Renal pelvis (tissue), 4 donors: Measurements from ENCODE around the gene SLC35F3. TPM values are rescaled to one million over a fixed set of nuclear protein-coding genes. Genes with fewer than 3 reads are reported as not detected.
"Not testable (repeated sequence)": the region's sequence is repeated elsewhere in the genome, so short reads cannot be mapped to it uniquely, and the experiment has no call there.

Experiments
- DNase-seq: peaks from one replicate; pipeline ENCODE4 v3.0.0-alpha.2; 2013
- polyA plus RNA-seq, 3 donors: library from polyadenylated mRNA; unstranded; fragments of 120-200 nt; gene quantifications; one replicate each; pipeline ENCODE4 v1.2.1, GENCODE V29; 2013; ENCODE audit not compliant: insufficient read length in 3 of 3

The SLC35F3 gene
- polyA plus RNA-seq, 3 donors: 0.31 to 0.51 (median 0.49) TPM

- DNase-seq: no peak
These were observed 198.7 kb downstream of the SLC35F3 start for GRCh38 chr1:234103198-234103597.

- DNase-seq: no peak
These were observed 201.6 kb downstream of the SLC35F3 start for GRCh38 chr1:234106032-234106431.

- DNase-seq: no peak
These were observed 203.0 kb downstream of the SLC35F3 start for GRCh38 chr1:234107416-234108021.

DNA sequence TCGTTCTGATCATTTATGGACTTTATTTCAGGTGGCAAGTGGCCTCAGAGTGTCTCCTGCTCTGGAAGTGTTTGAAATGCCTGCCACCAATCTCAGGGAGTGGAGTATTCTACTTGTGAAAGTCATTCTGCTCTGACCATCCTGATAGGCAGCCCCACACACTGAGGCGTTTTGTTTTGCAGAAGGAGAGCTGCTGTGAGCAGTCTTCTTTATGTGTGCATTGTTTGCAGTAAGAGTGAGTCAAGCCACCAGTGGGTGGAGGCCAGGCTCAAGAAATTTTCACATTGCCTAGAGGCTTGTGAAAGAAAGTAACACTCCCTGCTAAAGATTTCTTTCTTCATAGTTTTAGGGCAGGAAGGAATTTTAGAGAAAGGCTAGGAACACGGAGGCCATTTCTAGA is 204.4 kb downstream of the SLC35F3 start:
- DNase-seq: no peak

GRCh38 chr1:234109840-234110239 is 205.4 kb downstream of the SLC35F3 start:
- DNase-seq: no peak

- DNase-seq: peak; percentile 51
These were observed 207.1 kb downstream of the SLC35F3 start for GRCh38 chr1:234111458-234112142.

DNA sequence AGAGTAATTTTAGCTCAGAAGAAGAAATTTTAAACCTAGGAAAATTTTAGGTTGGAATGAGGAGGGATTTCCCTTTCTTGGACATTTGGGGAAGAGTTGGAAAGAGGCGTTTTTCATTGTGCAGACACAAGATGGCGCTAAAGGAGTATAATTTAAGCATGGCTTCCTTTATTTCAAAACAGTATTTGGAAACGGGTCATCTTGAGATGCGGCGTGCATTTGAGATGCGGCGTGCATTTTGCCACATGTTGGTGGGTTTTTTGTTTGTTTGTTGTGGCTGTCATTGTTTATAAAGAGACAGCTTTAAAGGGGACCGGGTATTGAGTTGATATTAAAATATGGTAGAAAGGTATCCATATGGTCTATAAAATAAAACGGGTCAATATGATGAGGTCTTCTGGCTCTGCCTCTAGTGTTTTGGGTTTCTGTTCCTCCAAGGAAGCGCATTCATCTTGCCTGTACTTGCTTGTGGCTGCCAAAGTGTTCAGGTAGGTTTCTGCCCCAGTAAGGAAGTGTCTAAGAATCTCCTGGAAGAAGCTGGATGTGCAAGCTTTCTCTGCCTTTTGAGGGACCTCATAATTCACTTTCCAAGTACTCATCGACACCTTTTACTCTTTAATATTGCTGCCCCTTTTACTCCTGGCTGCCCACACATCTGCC is 210.3 kb downstream of the SLC35F3 start:
- peak; percentile 40 for DNase-seq

DNA sequence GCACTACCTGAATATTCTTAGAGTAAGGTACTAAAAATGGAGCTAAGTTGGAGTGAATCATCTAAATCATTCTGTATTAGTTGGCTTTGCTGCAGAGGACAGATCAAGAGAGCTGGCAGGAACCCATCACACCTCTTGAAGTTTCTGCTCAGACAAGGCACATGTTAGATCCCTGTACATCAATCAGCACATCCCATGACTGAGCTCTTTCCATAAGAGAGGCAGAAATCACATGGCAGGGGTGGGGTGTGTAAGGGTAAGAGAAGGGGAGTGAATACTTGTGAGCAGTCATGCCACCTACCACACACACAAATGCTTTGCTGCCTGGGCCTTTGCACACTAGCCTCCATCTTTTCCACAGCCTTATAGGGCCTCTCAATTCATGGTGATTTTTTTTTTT is 214.4 kb downstream of the SLC35F3 start:
- no peak for DNase-seq

DNA sequence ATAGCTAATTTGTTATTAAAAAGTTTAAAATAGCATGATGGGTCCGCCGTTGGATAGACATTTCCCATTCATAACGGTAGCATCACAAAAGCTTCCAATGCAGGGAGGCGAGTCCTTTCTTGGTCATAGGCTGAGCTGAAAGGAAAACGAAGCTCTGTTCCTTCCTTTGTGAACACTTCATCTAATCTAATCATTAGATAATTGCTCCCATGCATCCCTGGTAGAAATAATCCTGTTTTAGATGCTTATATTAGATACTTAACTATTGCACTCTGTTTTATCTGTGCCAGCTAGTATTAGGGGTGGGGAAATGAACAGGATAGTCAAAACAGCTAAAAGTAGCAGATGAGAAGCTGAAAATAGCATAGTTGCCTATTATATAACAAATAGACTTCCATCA is 215.0 kb downstream of the SLC35F3 start:
- no peak for DNase-seq

- no peak for DNase-seq
These were observed 216.0 kb downstream of the SLC35F3 start for GRCh38 chr1:234120327-234120944.

GRCh38 chr1:234121659-234122058 is 217.2 kb downstream of the SLC35F3 start:
- not testable (repeated sequence) for DNase-seq

DNA sequence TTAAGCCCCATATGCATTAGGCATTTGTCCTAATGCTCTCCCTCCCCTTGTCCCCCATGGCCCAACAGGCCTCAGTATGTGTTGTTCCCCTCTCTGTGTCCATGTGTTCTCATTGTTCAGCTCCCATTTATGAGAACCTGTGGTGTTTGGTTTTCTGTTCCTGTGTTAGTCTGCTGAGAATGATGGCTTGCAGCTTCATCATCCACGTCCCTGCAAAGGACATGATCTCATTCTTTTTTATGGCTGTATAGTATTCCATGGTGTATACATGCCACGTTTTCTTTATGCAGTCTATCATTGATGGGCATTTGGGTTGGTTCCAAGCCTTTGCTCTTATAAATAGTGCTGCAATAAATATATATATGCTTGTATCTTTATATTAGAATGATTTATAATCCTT is 218.1 kb downstream of the SLC35F3 start:
- not testable (repeated sequence) for DNase-seq

GRCh38 chr1:234123867-234124266 is 219.4 kb downstream of the SLC35F3 start:
- DNase-seq: peak; percentile 9

GRCh38 chr1:234125283-234125682 is 220.8 kb downstream of the SLC35F3 start:
- peak; percentile 35 for DNase-seq

DNA sequence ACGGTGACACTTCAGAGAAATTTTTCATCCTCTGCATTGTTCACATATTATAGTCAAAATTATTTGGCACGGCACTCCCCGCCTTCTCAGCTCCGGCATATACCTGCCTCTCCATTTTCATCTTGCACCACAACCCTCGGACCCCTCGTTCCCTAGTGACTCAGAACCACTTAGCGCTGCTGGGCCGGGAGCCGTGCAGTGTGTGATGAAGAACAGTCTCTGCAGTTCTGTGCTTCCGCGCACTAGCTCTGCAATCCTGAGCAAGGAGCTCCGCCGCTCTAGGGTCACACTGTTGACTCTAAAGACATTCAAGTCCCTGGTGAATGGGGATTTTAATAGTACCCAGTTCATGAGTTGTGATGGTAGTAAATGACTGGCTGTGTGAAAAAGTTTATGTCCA is 221.2 kb downstream of the SLC35F3 start:
- DNase-seq: no peak

DNA sequence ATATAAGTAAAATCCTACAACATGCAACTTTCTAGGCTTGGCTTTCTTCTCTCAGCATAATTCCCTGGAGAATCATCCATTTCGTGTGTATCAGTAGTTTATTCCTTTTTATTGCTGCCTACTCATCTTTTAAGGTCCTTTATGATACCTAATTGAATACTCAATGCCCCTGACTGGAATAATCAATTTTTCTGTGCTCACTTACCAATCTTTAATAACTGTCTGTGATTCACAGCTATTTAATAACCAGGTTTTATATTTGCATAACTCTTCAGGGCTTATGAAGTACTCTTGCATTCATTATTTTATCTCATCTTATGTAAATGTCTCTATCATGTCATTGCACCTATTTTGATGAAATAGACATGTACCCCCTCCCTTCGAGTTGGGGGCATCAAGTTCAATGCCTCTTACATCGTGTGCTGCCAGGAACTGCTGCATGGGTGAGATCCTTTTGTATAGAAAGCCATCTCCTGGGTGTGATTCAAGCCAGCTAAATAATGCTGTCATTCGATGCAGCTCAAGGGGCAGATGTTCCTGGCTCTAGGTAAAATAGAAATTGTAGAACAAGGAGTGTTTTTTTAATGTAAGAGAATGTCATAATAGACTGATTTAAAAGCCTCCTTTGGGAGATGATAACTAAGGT is 222.7 kb downstream of the SLC35F3 start:
- no peak for DNase-seq

- DNase-seq: no peak
These were observed 228.3 kb downstream of the SLC35F3 start for GRCh38 chr1:234132795-234133194.

GRCh38 chr1:234134878-234135277 is 230.4 kb downstream of the SLC35F3 start:
- no peak for DNase-seq

DNA sequence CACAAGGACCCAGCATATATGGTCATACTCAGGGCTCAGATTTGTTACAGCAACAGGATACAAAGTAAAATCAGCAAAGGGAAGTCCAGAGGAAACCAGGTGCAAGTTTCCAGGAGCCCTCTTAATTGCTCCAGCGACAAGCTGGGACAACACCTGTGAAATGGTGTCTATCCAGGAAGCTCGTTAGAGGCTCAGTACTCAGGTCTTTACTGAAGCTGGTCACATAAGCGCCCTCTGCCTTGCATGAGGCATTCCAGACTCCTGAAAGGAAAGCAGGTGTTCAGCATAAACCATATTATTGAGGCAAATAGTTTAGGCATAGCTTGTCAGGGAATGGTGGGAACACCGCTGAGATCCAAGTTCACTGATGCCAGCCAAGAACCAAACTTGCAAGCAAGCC is 231.0 kb downstream of the SLC35F3 start:
- DNase-seq: no peak

GRCh38 chr1:234136073-234136472 is 231.6 kb downstream of the SLC35F3 start:
- no peak for DNase-seq

- DNase-seq: no peak
These were observed 235.5 kb downstream of the SLC35F3 start for GRCh38 chr1:234139966-234140365.

GRCh38 chr1:234140388-234140787 is 235.9 kb downstream of the SLC35F3 start:
- DNase-seq: no peak
